Spleen (tissue), 11 donors: ENCODE results near the gene MREG. TPM values are rescaled to one million over a fixed set of nuclear protein-coding genes. Genes with fewer than 3 reads are reported as not detected.

Experiments used
- DNase-seq: peaks from one replicate; pipeline ENCODE4 v3.0.0-alpha.2; 2020
- H3K27ac ChIP-seq, 8 donors: fragments of 200-600 bp; sonication (generic) in 7 of 8; 1 replicate in 4 of 8; 2 replicates in 4 of 8; pipeline versions ENCODE4 v1.5.0 to v1.8.0; 2016 to 2021; ENCODE audit warnings: inconsistent platforms in 4 of 8, mild to moderate bottlenecking in 4 of 8, moderate library complexity in 1 of 8
- H3K27me3 ChIP-seq, 7 donors: fragments of 200-600 bp; sonication (generic) in 6 of 7; replicated peaks in 1 of 7; 1 replicate in 4 of 7; 2 replicates in 3 of 7; pipeline versions ENCODE4 v1.5.0 to v1.8.0; 2016 to 2021; ENCODE audit warnings: inconsistent platforms in 3 of 7, mild to moderate bottlenecking in 1 of 7
- H3K36me3 ChIP-seq, 6 donors: fragments of 200-600 bp; sonication (generic) in 5 of 6; 1 replicate in 4 of 6; 2 replicates in 2 of 6; pipeline versions ENCODE4 v1.5.0 to v1.8.0; 2016 to 2021; ENCODE audit warnings: inconsistent platforms in 2 of 6
- H3K4me1 ChIP-seq, 6 donors: fragments of 200-600 bp; sonication (generic) in 5 of 6; 1 replicate in 3 of 6; 2 replicates in 3 of 6; pipeline versions ENCODE4 v1.5.0 to v1.8.0; 2016 to 2021; ENCODE audit warnings: inconsistent platforms in 3 of 6
- H3K4me3 ChIP-seq, 8 donors: fragments of 200-600 bp; sonication (generic) in 7 of 8; 1 replicate in 4 of 8; 2 replicates in 4 of 8; pipeline versions ENCODE4 v1.5.0 to v1.8.0; 2016 to 2021; ENCODE audit warnings: inconsistent platforms in 4 of 8, mild to moderate bottlenecking in 4 of 8, moderate library complexity in 2 of 8
- H3K9me3 ChIP-seq, 8 donors: fragments of 200-600 bp; sonication (generic) in 7 of 8; 1 replicate in 4 of 8; 2 replicates in 4 of 8; pipeline versions ENCODE4 v1.5.0 to v1.8.0; 2016 to 2021; ENCODE audit warnings: inconsistent platforms in 4 of 8
- POLR2A ChIP-seq, 3 donors: fragments of 450-650 bp; IDR thresholded peaks; one replicate each; pipeline ENCODE4 v1.5.1; 2017; ENCODE audit warnings: antibody characterized with exemption in 3 of 3, mild to moderate bottlenecking in 1 of 3
- POLR2AphosphoS5 ChIP-seq, 3 donors: sonication (generic); formaldehyde crosslinking; IDR thresholded peaks; one replicate each; pipeline ENCODE4 v1.5.1; 2017; ENCODE audit warnings: antibody characterized with exemption in 3 of 3
- WGBS, 5 donors: extraction: QIAGEN DNeasy Blood & Tissue Kit in 3 of 5; methylation state at CpG; one replicate each; pipeline versions ENCODE4 v1.1.5 to v1.1.7; 2013 to 2018; 5-methylcytosine and 5-hydroxymethylcytosine counted together
- intact Hi-C: fragments of 100-400 bp; cut with DNase I; formaldehyde crosslinking; loops from one replicate; pipeline ENCODE4 v1.15.0; 2023; ENCODE audit warnings: low total_unique reads
- polyA plus RNA-seq, 3 donors: library from polyadenylated mRNA; stranded (reverse); fragments of 200-250 nt; gene quantifications; one replicate each; pipeline ENCODE4 v1.2.1, GENCODE V29; 2013
- total RNA-seq, 7 donors: library from RNA; depleted of rRNA in 3 of 7; stranded (reverse); fragments of >200 nt in 3 of 7; fragmentation: NEBNext Ultra II Directional in 4 of 7; extraction: Animal tissue kit (Norgen Biotek cat#: 25700) in 4 of 7; gene quantifications; one replicate each; pipeline versions ENCODE4 v1.1.0 to v1.2.1, GENCODE V29; 2016 to 2021
- TF ChIP-seq, protein P1 (sequence below), 11 experiments: fragments of 200-600 bp in 7 of 11; fragments of 450-650 bp in 4 of 11; sonication (generic) in 4 of 11; IDR thresholded peaks in 8 of 11; conservative IDR thresholded peaks in 3 of 11; 1 replicate in 7 of 11; 2 replicates in 4 of 11; pipeline versions ENCODE4 v1.4.0 to v1.8.0; 2016 to 2021; ENCODE audit warnings: antibody characterized with exemption in 11 of 11, inconsistent platforms in 4 of 11, mild to moderate bottlenecking in 1 of 11
- donor health status: healthy with polysubstance abuse.
- donor health status: DM: no; HTN: no; CAD: no; lungs with moderate emphysema.
- donor health status: DM: no; HTN: no; CAD: no.
- donor health status: Bipolar disorder and iron deficiency.
- donor health status: healthy.
- donor health status: DM: no; HTN: no; CAD: no.
- donor health status: DM: yes; HTN: yes; CAD: no.

MREG gene
- total and polyA plus RNA-seq, 10 donors: 4.5 to 8.3 (median 6.6) TPM

DNA sequence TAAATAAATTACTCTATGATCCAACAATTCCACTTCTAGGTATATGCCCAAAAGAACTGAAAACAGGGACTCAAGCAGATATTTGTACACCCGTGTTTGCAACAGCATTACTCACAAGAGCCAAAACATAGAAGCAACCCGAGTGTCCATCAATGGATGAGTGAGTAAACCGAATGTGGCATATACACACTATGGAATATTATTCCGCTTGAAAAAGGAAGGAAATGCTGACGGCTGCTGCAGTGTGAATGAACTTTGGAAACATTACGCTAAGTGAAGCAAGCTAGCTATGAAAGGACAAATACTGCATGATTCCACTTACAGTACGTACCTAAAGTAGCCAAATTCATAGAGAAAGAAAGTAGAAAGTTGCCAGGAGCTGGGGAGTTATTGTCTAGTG is 32.2 kb downstream of the MREG start:
- Histone ChIP-seq H3K27me3 (no peaks in the 10 kb centered on the region), H3K4me1 (peaks cover 0 to 6% (median 0%) of the 10 kb centered on the region in 6 donors), H3K4me3 (no peak overlapping the region), H3K27ac (no peak overlapping the region), H3K9me3 (peaks cover 0 to 8% (median 0%) of the 10 kb centered on the region in 8 donors), H3K36me3 (peaks cover 0 to 11% (median 0%) of the 10 kb centered on the region in 6 donors)
- TF ChIP-seq POLR2AphosphoS5 (IDR thresholded peaks at IDR 0.05) (no peak), POLR2A (IDR thresholded peaks at IDR 0.05) (no peak)
- TF ChIP-seq, protein P1, sequence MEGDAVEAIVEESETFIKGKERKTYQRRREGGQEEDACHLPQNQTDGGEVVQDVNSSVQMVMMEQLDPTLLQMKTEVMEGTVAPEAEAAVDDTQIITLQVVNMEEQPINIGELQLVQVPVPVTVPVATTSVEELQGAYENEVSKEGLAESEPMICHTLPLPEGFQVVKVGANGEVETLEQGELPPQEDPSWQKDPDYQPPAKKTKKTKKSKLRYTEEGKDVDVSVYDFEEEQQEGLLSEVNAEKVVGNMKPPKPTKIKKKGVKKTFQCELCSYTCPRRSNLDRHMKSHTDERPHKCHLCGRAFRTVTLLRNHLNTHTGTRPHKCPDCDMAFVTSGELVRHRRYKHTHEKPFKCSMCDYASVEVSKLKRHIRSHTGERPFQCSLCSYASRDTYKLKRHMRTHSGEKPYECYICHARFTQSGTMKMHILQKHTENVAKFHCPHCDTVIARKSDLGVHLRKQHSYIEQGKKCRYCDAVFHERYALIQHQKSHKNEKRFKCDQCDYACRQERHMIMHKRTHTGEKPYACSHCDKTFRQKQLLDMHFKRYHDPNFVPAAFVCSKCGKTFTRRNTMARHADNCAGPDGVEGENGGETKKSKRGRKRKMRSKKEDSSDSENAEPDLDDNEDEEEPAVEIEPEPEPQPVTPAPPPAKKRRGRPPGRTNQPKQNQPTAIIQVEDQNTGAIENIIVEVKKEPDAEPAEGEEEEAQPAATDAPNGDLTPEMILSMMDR (IDR thresholded peaks at IDR 0.05 in 8 of 11, conservative IDR thresholded peaks at IDR 0.05 in 3 of 11): no peak
- intact Hi-C loops: no loop called here
- DNase-seq: no peak
- 66 to 86% (median 75%) methylated on average over 7 of the region's 7 CpGs for WGBS, 5 donors

DNA sequence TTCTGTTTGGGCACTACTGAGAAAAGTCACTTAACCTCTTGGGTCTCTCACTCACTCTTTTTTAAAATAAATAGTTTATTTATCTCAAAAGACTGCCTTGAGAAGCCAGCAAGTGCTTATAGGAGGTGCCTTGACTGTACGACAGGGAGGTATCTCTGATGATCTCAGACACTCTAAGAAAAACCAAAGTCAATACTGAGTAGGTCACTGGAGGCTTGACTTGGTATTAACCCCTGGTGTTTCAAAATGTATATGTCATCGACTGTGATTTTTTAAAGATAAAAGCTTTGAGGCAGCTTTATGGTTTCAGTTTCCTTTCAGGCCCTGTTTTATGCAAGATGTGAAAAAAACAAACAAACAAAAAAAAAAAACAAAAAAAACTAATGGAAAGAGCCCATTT is 33.7 kb downstream of the MREG start:
- H3K36me3 ChIP-seq: peaks cover 0 to 11% (median 0%) of the 10 kb centered on the region in 6 donors
- no peaks in the 10 kb centered on the region for H3K27me3 ChIP-seq
- WGBS, 5 donors: 48 to 72% (median 67%) methylated on average over 2 of the region's 2 CpGs
- intact Hi-C loops: no loop called here
- no peak overlapping the region for H3K4me3 ChIP-seq
- TF ChIP-seq POLR2AphosphoS5 (IDR thresholded peaks at IDR 0.05): no peak
- no peak for TF ChIP-seq POLR2A (IDR thresholded peaks at IDR 0.05)
- TF ChIP-seq, protein P1 (IDR thresholded peaks at IDR 0.05 in 8 of 11, conservative IDR thresholded peaks at IDR 0.05 in 3 of 11): no peak
- peaks cover 0 to 6% (median 0%) of the 10 kb centered on the region in 6 donors for H3K4me1 ChIP-seq
- no peak overlapping the region for H3K27ac ChIP-seq
- DNase-seq: no peak
- H3K9me3 ChIP-seq: peaks cover 0 to 8% (median 0%) of the 10 kb centered on the region in 8 donors

DNA sequence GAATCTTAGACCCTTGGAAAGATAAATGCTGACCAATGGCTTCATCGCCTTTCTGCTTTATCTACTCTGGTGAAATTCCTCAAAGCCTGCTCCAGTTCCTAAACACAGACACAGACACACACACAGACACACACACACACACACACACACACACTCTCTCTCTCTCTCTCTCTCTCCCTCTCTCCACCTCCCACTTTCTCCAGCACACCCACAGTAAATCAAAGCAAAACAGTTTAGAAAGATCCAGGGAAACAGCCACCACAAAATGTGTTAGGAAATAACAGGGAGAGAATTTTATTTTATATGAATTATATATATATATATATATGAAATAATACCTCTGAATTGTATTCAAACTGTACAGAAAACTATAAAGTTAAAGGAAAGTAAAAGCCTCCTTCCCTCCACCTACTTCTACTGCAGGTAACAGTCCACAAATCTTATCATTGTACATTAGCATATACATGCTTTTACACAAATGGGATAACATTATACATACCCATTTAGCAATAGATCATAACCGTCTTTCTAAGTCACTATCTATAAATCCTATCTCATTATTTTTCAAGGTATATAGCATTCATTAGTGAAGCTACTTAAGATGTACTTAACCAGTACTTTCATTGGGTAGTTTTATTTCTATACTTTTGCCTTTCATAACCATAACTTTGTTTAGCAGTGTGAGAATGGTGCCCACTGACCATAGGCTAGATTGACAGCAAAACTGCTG is 38.5 kb downstream of the MREG start:
- Histone ChIP-seq H3K27ac (no peak overlapping the region), H3K36me3 (peaks cover 0 to 24% (median 0%) of the 10 kb centered on the region in 6 donors), H3K9me3 (no peaks in the 10 kb centered on the region), H3K4me1 (peaks cover 0 to under 1% (median 0%) of the 10 kb centered on the region in 6 donors), H3K4me3 (no peak overlapping the region), H3K27me3 (no peaks in the 10 kb centered on the region)
- intact Hi-C loops: no loop called here
- TF ChIP-seq, protein P1 (IDR thresholded peaks at IDR 0.05 in 8 of 11, conservative IDR thresholded peaks at IDR 0.05 in 3 of 11): no peak
- no peak for TF ChIP-seq POLR2AphosphoS5 (IDR thresholded peaks at IDR 0.05)
- no peak for TF ChIP-seq POLR2A (IDR thresholded peaks at IDR 0.05)
- DNase-seq: no peak
- WGBS, 5 donors: 91 to 96% (median 94%) methylated on average over 2 of the region's 2 CpGs

DNA sequence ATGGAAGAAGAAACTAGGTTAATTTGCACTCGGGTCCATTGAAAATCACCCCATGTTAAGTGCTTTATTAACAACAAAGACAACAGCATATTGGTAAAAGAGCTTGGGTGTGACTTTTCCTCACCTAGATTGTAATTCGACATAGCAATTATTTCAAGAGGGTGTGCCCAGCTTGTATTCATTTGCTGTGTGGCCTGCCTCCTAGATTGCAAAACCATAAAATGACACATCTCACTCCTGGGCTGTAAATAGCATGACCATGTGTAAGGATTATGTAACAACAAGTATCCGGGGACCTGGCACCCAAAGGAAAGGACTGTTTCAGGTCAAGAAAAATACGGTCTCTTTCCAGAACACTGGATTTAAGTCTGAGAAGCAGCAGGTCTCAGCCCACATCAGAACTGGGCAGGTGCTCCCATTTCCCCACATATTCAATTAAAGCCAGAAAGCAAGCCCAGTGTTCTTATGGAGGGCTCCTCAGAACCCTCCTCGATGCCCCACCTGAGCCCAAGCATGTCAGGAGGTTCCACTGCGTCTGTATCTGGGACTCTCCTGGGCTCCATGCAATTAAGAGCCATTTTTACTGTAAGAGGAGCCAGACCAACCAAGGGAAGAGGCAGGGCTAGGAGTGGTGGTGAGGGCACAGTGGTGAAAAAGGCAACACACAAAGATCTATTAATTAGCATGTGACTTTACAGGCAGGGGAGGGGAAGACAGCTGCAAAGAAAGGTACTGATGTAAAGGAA is 39.2 kb downstream of the MREG start:
- intact Hi-C loops: no loop called here
- Histone ChIP-seq H3K9me3 (no peaks in the 10 kb centered on the region), H3K36me3 (peaks cover 0 to 23% (median 0%) of the 10 kb centered on the region in 6 donors), H3K4me3 (no peak overlapping the region), H3K4me1 (no peaks in the 10 kb centered on the region), H3K27ac (no peak overlapping the region), H3K27me3 (no peaks in the 10 kb centered on the region)
- TF ChIP-seq POLR2A (IDR thresholded peaks at IDR 0.05): no peak
- TF ChIP-seq POLR2AphosphoS5 (IDR thresholded peaks at IDR 0.05): no peak
- TF ChIP-seq, protein P1 (IDR thresholded peaks at IDR 0.05 in 8 of 11, conservative IDR thresholded peaks at IDR 0.05 in 3 of 11): no peak
- 64 to 81% (median 69%) methylated on average over 6 of the region's 6 CpGs for WGBS, 5 donors
- no peak for DNase-seq
